CD4-positive, alpha-beta memory T cell (primary cell): Measurements from ENCODE around the gene PLAA. TPM values are rescaled to one million over a fixed set of nuclear protein-coding genes. Genes with fewer than 3 reads are reported as not detected.
A peak's percentile ranks its signal among the peaks of the same experiment; 100 is the strongest.

ENCODE experiments used
- CTCF ChIA-PET: fragments of 350-600 bp; sonication (Branson Sonifier 250); formaldehyde crosslinking; loops from one replicate; lab custom pipeline; 2021; ENCODE audit warnings: inconsistent platforms; ENCODE audit not compliant: partially characterized antibody; lab: Charles Lee
- POLR2A ChIA-PET: fragments of 350-600 bp; sonication (Branson Sonifier 250); formaldehyde crosslinking; loops from one replicate; lab custom pipeline; 2021; ENCODE audit not compliant: partially characterized antibody; lab: Charles Lee
- DNase-seq, 5 donors: peaks; one replicate each; pipeline versions ENCODE4 v3.0.0 to v3.0.0-alpha.2; 2020 to 2022; ENCODE audit warnings: mixed read lengths in 1 of 5
- H3K27ac ChIP-seq: one replicate; pipeline ENCODE4 v1.7.0; 2013; ENCODE audit warnings: low read depth, low read length
- H3K27me3 ChIP-seq: 2 replicates; pipeline ENCODE4 v1.7.0; 2013; ENCODE audit warnings: mild to moderate bottlenecking, low read length, moderate library complexity; ENCODE audit not compliant: insufficient read depth
- H3K36me3 ChIP-seq: 2 replicates; pipeline ENCODE4 v1.7.0; 2013; ENCODE audit warnings: mild to moderate bottlenecking, low read length, moderate library complexity; ENCODE audit not compliant: insufficient read depth
- H3K4me1 ChIP-seq: 2 replicates; pipeline ENCODE4 v1.7.0; 2013; ENCODE audit warnings: mild to moderate bottlenecking, low read length, moderate library complexity; ENCODE audit not compliant: insufficient read depth
- H3K4me3 ChIP-seq, 2 donors: one replicate each; pipeline ENCODE4 v1.7.0; 2013; ENCODE audit warnings: low read length in 2 of 2, mild to moderate bottlenecking in 1 of 2
- H3K9me3 ChIP-seq, 2 donors: one replicate each; pipeline ENCODE4 v1.7.0; 2013; ENCODE audit warnings: low read length in 2 of 2, control low read depth in 1 of 2; ENCODE audit not compliant: control insufficient read depth in 1 of 2
- H3K27ac Mint-ChIP-seq, 7 donors: one replicate each; pipeline ENCODE4 v1.8.0; 2020 to 2021; ENCODE audit warnings: mixed read lengths in 7 of 7, mild to moderate bottlenecking in 6 of 7, inconsistent platforms in 3 of 7, moderate library complexity in 3 of 7
- H3K27me3 Mint-ChIP-seq, 2 donors: one replicate each; pipeline ENCODE4 v1.8.0; 2020 to 2021; ENCODE audit warnings: mixed read lengths in 2 of 2
- H3K36me3 Mint-ChIP-seq, 2 donors: one replicate each; pipeline ENCODE4 v1.8.0; 2020 to 2021; ENCODE audit warnings: mixed read lengths in 2 of 2, inconsistent platforms in 1 of 2, mild to moderate bottlenecking in 1 of 2
- H3K4me1 Mint-ChIP-seq, 4 donors: one replicate each; pipeline ENCODE4 v1.8.0; 2020 to 2021; ENCODE audit warnings: mixed read lengths in 4 of 4, mild to moderate bottlenecking in 1 of 4
- H3K4me3 Mint-ChIP-seq, 8 donors: one replicate each; pipeline ENCODE4 v1.8.0; 2020 to 2021; ENCODE audit warnings: mixed read lengths in 8 of 8, mild to moderate bottlenecking in 7 of 8, moderate library complexity in 6 of 8, inconsistent platforms in 3 of 8
- H3K9me3 Mint-ChIP-seq, 8 donors: one replicate each; pipeline ENCODE4 v1.8.0; 2020 to 2021; ENCODE audit warnings: mixed read lengths in 8 of 8, mild to moderate bottlenecking in 5 of 8, inconsistent platforms in 3 of 8, moderate library complexity in 1 of 8
- intact Hi-C: fragments of 100-400 bp; cut with micrococcal nuclease; formaldehyde crosslinking; loops from one replicate; pipeline ENCODE4 v1.15.1; 2023
- polyA plus RNA-seq, 2 donors: library from polyadenylated mRNA; unstranded; fragments of 300-500 nt; fragmentation: Illumina TruSeq; gene quantifications; one replicate each; pipeline ENCODE4 v1.2.3, GENCODE V29; 2021
- total RNA-seq, 2 experiments: library from RNA; stranded (reverse); gene quantifications; one replicate each; pipeline ENCODE4 v1.2.3, GENCODE V29; 2021

The PLAA gene
- total and polyA plus RNA-seq, 4 experiments from 2014 or later, result 12.8 to 28.3 (median 25.2) TPM

- Histone ChIP-seq H3K4me1 (no peaks in the 10 kb centered on the region), H3K36me3 (peaks cover 6% of the 10 kb centered on the region), H3K27me3 (no peaks in the 10 kb centered on the region), H3K27ac (no peak overlapping the region), H3K4me3 (no peak overlapping the region), H3K9me3 (no peaks in the 10 kb centered on the region)
- ChIA-PET POLR2A (interaction anchor here (1.0 kb wide), 1 partner anchor 11 kb away, joined by 3 read pairs; the partner anchor contains the start of gene CAAP1), CTCF (no interaction called here)
- intact Hi-C loops, result no loop called here
- Mint-ChIP-seq H3K4me1 (no peaks in the 10 kb centered on the region), H3K4me3 (no peak overlapping the region), H3K27ac (peak overlapping the region in 1 of 7 donors; percentile 35), H3K36me3 (peaks cover 31 to 40% of the 10 kb centered on the region in 2 donors), H3K9me3 (no peaks in the 10 kb centered on the region), H3K27me3 (no peaks in the 10 kb centered on the region)
- no peak for DNase-seq
These were observed 43.0 kb downstream of the PLAA start for GRCh38 chr9:26904070-26904469.

DNA sequence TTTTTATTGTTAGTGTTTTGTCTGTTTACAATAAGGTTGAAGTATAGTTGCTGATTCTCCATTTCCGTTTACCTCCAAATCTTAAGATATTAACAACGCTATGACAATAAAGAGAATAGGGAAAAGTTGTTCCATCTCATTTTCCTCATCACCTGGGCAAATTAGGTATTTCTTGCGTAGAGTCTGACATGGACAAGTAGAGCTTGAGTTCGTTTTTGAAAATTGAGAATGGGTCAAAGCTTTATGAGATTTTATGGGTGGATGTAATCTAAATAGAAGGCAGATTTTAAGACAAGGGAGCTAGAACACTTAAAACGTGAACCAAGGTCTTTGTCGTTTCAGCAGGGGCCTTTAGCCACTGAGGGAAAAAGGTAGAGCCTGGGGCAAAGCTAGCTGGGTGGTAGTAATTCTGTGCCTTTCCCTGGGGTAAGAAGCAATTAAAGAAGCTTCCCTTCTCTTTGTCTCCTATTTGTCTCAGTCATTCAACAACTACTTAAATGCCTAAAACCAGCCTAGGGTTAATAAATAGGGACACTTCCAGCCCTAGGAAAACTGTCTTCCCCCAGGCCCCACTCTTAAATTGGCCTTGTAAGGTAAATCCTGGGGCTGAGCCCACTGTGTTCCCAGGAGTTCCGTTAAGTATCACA is 53.9 kb downstream of the PLAA start:
- peaks cover 0 to 6% (median 4%) of the 10 kb centered on the region in 8 donors for H3K9me3 Mint-ChIP-seq
- intact Hi-C loops, result no loop called here
- Histone ChIP-seq H3K4me1 (peaks cover 31% of the 10 kb centered on the region), H3K27me3 (no peaks in the 10 kb centered on the region), H3K9me3 (no peaks in the 10 kb centered on the region), H3K27ac (peak overlapping the region; percentile 91), H3K36me3 (no peaks in the 10 kb centered on the region), H3K4me3 (peak overlapping the region; percentile 78 to 93)
- no peaks in the 10 kb centered on the region for H3K27me3 Mint-ChIP-seq
- ChIA-PET POLR2A (interaction anchor here (1.2 to 4.1 kb wide), 5 partner anchors 10 to 63 kb away, joined by 3 to 41 read pairs (median 4); partner anchors contain the start of genes IFT74 and PLAA), CTCF (interaction anchor here (1.2 to 2.7 kb wide), 3 partner anchors 55 to 82 kb away, joined by 5 to 14 read pairs (median 7); partner anchors contain the start of gene PLAA)
- peaks cover 0 to 11% of the 10 kb centered on the region in 2 donors for H3K36me3 Mint-ChIP-seq
- no peak for DNase-seq
- peak overlapping the region; percentile 97 to 100 (median 100) for H3K4me3 Mint-ChIP-seq
- peaks cover 20 to 53% (median 38%) of the 10 kb centered on the region in 4 donors for H3K4me1 Mint-ChIP-seq
- peak overlapping the region; percentile 91 to 100 (median 100) for H3K27ac Mint-ChIP-seq

DNA sequence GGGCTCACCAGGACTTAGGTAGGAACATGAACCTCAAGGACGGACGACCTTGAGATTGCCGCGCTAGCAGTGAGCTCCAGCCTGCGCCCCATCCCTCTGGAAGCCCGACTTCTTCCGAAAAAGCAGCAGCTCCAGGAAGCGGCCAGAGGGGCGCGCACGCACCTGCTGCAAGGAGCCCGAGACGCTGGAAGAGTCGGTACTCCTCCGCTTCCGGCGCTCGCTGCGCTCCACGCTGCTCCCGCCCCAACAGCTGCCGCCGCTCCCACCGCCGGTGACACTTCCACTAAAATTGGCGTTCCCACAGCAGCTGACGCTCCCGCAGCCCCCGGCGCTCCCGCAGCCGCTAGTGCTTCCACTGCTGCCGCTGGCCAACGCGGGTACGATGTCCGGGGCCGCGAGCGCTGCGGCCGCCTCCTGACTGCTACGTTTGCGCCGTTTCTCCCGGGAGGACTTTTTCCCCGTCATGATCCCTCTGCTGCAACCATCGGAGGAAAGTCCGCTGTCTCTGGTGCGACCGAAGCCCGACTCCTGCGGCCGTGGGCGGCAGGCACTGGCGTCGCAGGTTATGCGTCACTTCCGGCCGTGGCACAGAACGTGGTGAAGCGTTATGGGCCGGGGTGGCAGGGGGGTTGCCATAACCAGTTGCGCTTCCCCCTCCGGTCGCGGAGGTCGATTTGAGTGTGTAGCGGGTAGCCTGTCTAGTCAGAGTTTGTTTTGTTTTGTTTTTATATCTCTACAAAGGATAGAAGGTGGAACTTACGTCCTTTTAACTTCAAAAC is 54.6 kb downstream of the PLAA start, which contains the start of gene CAAP1:
CAAP1 (minus strand) TSS at position 552 of the 779 bp plus-strand sequence; CDS start at position 465, 87 bp downstream.
- Histone ChIP-seq H3K4me3 (peak within 1 kb of the TSS; percentile 78 to 93), H3K9me3 (no peaks in the 10 kb centered on the region), H3K4me1 (peaks cover 34% of the 10 kb centered on the region), H3K27me3 (no peaks in the 10 kb centered on the region), H3K27ac (peak within 1 kb of the TSS; percentile 91), H3K36me3 (no peaks in the 10 kb centered on the region)
- CTCF ChIA-PET, result interaction anchor here (1.0 to 2.7 kb wide), 5 partner anchors 10 to 82 kb away, joined by 3 to 14 read pairs (median 5); partner anchors contain the start of gene PLAA
- peaks cover 0 to 6% (median 4%) of the 10 kb centered on the region in 8 donors for H3K9me3 Mint-ChIP-seq
- intact Hi-C loops, result loop anchor here (1.0 kb wide), 3 partner anchors 55 to 681 kb away; partner anchors contain the start of genes C9orf72, IFT74 and PLAA
- peak within 1 kb of the TSS; percentile 97 to 100 (median 100) for H3K4me3 Mint-ChIP-seq
- H3K27ac Mint-ChIP-seq, result peak within 1 kb of the TSS; percentile 91 to 100 (median 100)
- H3K36me3 Mint-ChIP-seq, result peaks cover 3 to 14% of the 10 kb centered on the region in 2 donors
- POLR2A ChIA-PET, result interaction anchor here (1.2 to 4.1 kb wide), 5 partner anchors 11 to 63 kb away, joined by 3 to 41 read pairs (median 4); partner anchors contain the start of genes IFT74 and PLAA
- peak; percentile 88 to 94 (median 89) for DNase-seq
- peaks cover 24 to 57% (median 41%) of the 10 kb centered on the region in 4 donors for H3K4me1 Mint-ChIP-seq
- no peaks in the 10 kb centered on the region for H3K27me3 Mint-ChIP-seq

DNA sequence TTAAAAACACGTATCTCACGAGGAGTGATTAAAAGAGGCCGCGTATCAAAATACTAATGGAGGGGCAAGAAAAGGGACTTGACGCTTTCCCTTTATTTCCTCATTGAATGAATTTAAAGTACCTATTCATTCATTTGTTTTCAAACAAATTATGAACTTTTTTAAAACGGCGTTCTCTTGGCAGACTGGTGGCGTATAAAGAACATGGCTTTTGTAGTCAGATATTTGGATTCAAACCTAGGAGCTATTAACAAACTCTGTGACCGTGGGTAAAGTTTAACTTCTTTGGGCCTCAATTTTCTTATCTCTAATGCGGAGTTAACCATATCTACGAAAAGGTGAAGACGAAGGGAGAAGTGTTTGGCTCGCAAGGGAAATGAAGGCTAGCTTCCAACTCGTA is 55.3 kb downstream of the PLAA start:
- Mint-ChIP-seq H3K4me3 (peak overlapping the region; percentile 97 to 100 (median 100)), H3K36me3 (peaks cover 3 to 14% of the 10 kb centered on the region in 2 donors), H3K27ac (peak overlapping the region; percentile 91 to 100 (median 100)), H3K4me1 (peaks cover 24 to 57% (median 41%) of the 10 kb centered on the region in 4 donors), H3K27me3 (no peaks in the 10 kb centered on the region), H3K9me3 (peaks cover 0 to 6% (median 4%) of the 10 kb centered on the region in 8 donors)
- intact Hi-C loops, result loop anchor here (1.0 kb wide), 3 partner anchors 56 to 682 kb away; partner anchors contain the start of genes C9orf72, IFT74 and PLAA
- DNase-seq, result peak in 2 of 5 donors; percentile 2
- peak overlapping the region; percentile 91 for H3K27ac ChIP-seq
- no peaks in the 10 kb centered on the region for H3K36me3 ChIP-seq
- H3K9me3 ChIP-seq, result no peaks in the 10 kb centered on the region
- no peaks in the 10 kb centered on the region for H3K27me3 ChIP-seq
- peaks cover 34% of the 10 kb centered on the region for H3K4me1 ChIP-seq
- peak overlapping the region; percentile 78 to 93 for H3K4me3 ChIP-seq
- CTCF ChIA-PET, result interaction anchor here (1.0 to 2.7 kb wide), 5 partner anchors 9 to 83 kb away, joined by 3 to 14 read pairs (median 5); partner anchors contain the start of gene PLAA
- POLR2A ChIA-PET, result interaction anchor here (3.5 to 4.1 kb wide), 2 partner anchors 56 to 64 kb away, joined by 31 to 41 read pairs; partner anchors contain the start of genes IFT74 and PLAA

DNA sequence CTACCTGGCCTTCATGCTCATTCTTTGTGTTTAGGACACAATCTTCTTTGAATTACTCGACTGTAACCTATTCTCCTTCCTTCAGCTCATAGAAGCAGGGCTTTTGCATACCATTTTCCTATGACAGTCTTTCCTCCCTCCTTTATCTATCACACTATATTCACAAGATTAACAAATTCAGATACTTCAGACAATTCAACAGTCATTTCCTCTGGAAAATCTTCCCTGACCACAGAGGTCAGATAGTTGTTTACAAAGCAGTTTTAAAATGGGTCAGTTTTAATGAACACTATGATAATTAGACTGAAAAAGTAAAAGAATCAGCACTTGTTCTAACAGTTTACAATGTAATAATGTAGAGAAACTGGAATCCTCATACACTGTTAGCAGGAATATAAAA is 58.8 kb downstream of the PLAA start:
- H3K4me1 ChIP-seq, result peaks cover 32% of the 10 kb centered on the region
- Mint-ChIP-seq H3K36me3 (peaks cover 16 to 27% of the 10 kb centered on the region in 2 donors), H3K9me3 (peaks cover 0 to under 1% (median 0%) of the 10 kb centered on the region in 8 donors), H3K27ac (no peak overlapping the region), H3K27me3 (no peaks in the 10 kb centered on the region), H3K4me1 (peaks cover 22 to 49% (median 40%) of the 10 kb centered on the region in 4 donors), H3K4me3 (peak overlapping the region in 1 of 8 donors; percentile 29)
- no peak for DNase-seq
- H3K27ac ChIP-seq, result no peak overlapping the region
- no peaks in the 10 kb centered on the region for H3K27me3 ChIP-seq
- POLR2A ChIA-PET, result no interaction called here
- CTCF ChIA-PET, result no interaction called here
- no peaks in the 10 kb centered on the region for H3K9me3 ChIP-seq
- H3K36me3 ChIP-seq, result peaks cover 2% of the 10 kb centered on the region
- intact Hi-C loops, result no loop called here
- H3K4me3 ChIP-seq, result no peak overlapping the region

DNA sequence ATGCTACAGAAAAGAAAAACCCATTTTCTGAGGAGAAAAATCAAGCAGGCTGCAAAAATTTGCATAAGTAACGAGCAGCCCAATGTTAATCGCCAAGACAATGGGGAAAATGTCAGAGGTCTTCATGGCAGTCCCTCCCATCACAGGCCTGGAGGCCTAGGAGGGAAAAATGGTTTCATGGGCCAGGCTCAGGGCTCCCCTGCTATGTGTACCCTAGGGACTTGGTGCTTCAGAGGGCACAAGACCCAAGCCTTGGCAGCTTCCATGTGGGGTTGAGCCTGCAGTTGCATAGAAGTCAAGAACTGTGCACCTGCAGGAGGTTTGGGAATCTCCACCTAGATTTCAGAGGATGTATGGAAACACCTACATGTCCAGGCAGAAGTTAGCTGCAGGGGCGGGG is 64.9 kb downstream of the PLAA start:
- Histone ChIP-seq H3K27ac (no peak overlapping the region), H3K36me3 (peaks cover 20% of the 10 kb centered on the region), H3K27me3 (no peaks in the 10 kb centered on the region), H3K9me3 (no peaks in the 10 kb centered on the region), H3K4me1 (no peaks in the 10 kb centered on the region), H3K4me3 (no peak overlapping the region)
- H3K36me3 Mint-ChIP-seq, result peaks cover 63 to 65% of the 10 kb centered on the region in 2 donors
- ChIA-PET POLR2A (no interaction called here), CTCF (interaction anchor here (1.9 kb wide), 1 partner anchor 10 kb away, joined by 5 read pairs; the partner anchor contains the start of gene CAAP1)
- H3K27me3 Mint-ChIP-seq, result no peaks in the 10 kb centered on the region
- peaks cover 0 to 14% (median 8%) of the 10 kb centered on the region in 8 donors for H3K9me3 Mint-ChIP-seq
- no peak overlapping the region for H3K4me3 Mint-ChIP-seq
- H3K4me1 Mint-ChIP-seq, result peaks cover 0 to 2% (median 0%) of the 10 kb centered on the region in 4 donors
- no peak overlapping the region for H3K27ac Mint-ChIP-seq
- DNase-seq, result no peak
- intact Hi-C loops, result no loop called here
